Measurements from ENCODE around the gene GSC2.

The GSC2 gene

GRCh38 chr22:19119949-19120348, 30.1 kb downstream of the GSC2 start:
- no peak for DNase-seq (ENCODE audit: low read depth)

GRCh38 chr22:19118329-19118880, 31.7 kb downstream of the GSC2 start:
- DNase-seq (ENCODE audit: low read depth) = no peak

- DNase-seq (ENCODE audit: low read depth) = no peak
Measured at GRCh38 chr22:19117111-19117512, 33.0 kb downstream of the GSC2 start.

- DNase-seq (ENCODE audit: low read depth) = no peak
Measured at GRCh38 chr22:19115628-19116027, 34.5 kb downstream of the GSC2 start.

- DNase-seq (ENCODE audit: low read depth) = no peak
Measured at GRCh38 chr22:19114984-19115552, 35.0 kb downstream of the GSC2 start.

- no peak for DNase-seq (ENCODE audit: low read depth)
Measured at GRCh38 chr22:19113429-19113828, 36.7 kb downstream of the GSC2 start.

GRCh38 chr22:19111584-19111983, 38.5 kb downstream of the GSC2 start:
- DNase-seq (ENCODE audit: low read depth) = no peak

- DNase-seq (ENCODE audit: low read depth) = no peak
Measured at GRCh38 chr22:19111140-19111539, 39.0 kb downstream of the GSC2 start.

GRCh38 chr22:19110646-19111045, 39.4 kb downstream of the GSC2 start:
- DNase-seq (ENCODE audit: low read depth) = no peak

GRCh38 chr22:19110064-19110458, 40.0 kb downstream of the GSC2 start:
- DNase-seq (ENCODE audit: low read depth) = no peak

- DNase-seq (ENCODE audit: low read depth) = no peak
Measured at GRCh38 chr22:19109198-19110063, 40.7 kb downstream of the GSC2 start.

GRCh38 chr22:19108807-19109197, 41.3 kb downstream of the GSC2 start:
- no peak for DNase-seq (ENCODE audit: low read depth)

GRCh38 chr22:19107730-19108074, 42.4 kb downstream of the GSC2 start:
- no peak for DNase-seq (ENCODE audit: low read depth)

GRCh38 chr22:19106886-19107729, 43.0 kb downstream of the GSC2 start:
- DNase-seq (ENCODE audit: low read depth) = no peak

GRCh38 chr22:19105867-19106802, 44.0 kb downstream of the GSC2 start:
- peak; percentile 45 for DNase-seq (ENCODE audit: low read depth)

- no peak for DNase-seq (ENCODE audit: low read depth)
Measured at GRCh38 chr22:19105456-19105855, 44.6 kb downstream of the GSC2 start.

GRCh38 chr22:19103880-19104821, 45.9 kb downstream of the GSC2 start:
- no peak for DNase-seq (ENCODE audit: low read depth)

- DNase-seq (ENCODE audit: low read depth) = no peak
Measured at GRCh38 chr22:19098157-19098556, 51.9 kb downstream of the GSC2 start.

- DNase-seq (ENCODE audit: low read depth) = no peak
Measured at GRCh38 chr22:19097518-19097917, 52.6 kb downstream of the GSC2 start.

Data from activated T-cell treated with anti-CD3 and anti-CD28 coated beads for 1 hour (primary cell).